A172 (cell line): ENCODE data around the gene SPC24. TPM values are rescaled to one million over a fixed set of nuclear protein-coding genes. Genes with fewer than 3 reads are reported as not detected.
"Not testable (repeated sequence)": the region's sequence is repeated elsewhere in the genome, so short reads cannot be mapped to it uniquely, and the experiment has no call there.

Experiments used
- DNase-seq: peaks from one replicate; pipeline ENCODE4 v3.0.0-alpha.2; 2015; ENCODE audit warnings: low spot score
- total RNA-seq: library from RNA; depleted of rRNA; stranded (reverse); fragments of >200 nt; shearing (Covaris generic); gene quantifications from 2 replicates; pipeline ENCODE4 v1.2.3, GENCODE V29; 2014

SPC24 gene
- total RNA-seq, 1 experiment from 2014 or later = 113 TPM

GRCh38 chr19:11191934-11192333, 36.4 kb upstream of the SPC24 start:
- DNase-seq = no peak

- DNase-seq = peak; percentile 97
Observed at GRCh38 chr19:11191273-11191755, 35.7 kb upstream of the SPC24 start.

DNA sequence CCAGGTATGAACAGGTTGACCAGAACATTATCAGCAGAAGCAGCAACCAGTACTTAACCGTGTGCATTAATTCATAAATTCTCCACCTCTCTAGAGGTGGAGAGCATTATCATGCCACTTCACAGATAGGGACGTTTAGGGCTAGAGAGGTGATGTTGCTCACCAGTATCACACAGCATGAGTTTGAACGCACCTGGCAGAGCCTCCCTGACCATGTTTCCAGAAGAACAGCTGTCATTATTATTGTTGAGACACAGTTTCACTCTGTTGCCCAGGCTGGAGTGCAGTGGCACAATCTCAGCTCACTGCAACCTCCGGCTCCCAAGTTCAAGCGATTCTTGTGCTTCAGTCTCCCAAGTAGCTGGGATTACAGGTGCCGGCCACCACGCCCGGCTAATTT, 34.9 kb upstream of the SPC24 start:
- DNase-seq = no peak

DNA sequence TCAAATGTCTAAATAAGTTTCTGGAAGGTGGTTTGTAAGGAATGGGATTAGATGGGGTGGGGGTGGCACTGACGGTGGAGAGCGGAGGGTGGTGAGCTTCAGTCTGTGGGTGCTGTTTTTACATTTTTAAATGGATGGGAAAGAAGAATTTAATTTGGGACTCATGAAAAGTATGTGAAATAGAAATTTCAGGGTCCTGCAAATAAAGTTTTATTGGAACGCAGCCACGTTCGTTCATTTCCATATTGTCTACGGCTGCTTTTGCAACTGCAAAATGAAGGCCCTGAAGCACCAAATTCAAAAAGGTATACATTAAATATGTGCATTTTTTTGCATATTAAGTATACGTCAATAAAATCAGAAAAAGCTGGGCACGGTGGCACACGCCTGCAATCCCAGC, 31.9 kb upstream of the SPC24 start:
- no peak for DNase-seq

DNA sequence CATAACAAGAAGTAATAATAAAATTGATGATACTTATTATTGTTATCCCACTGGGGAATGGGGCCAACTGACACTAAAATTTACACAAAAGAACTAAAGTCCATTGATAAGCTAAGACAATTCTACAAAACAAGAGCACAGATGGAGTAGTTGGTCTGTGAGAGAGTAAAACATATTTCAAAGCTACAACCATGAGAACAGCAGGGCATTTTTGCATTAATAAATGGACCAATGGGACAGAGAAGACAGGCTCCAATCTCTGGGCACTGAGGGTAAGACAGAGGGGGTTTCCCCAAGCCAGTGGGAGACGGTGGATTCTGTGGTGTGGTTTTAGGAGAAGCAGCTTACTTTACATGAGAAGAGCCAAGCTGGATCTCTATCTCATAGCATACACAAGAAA, 27.4 kb upstream of the SPC24 start:
- DNase-seq = no peak

DNA sequence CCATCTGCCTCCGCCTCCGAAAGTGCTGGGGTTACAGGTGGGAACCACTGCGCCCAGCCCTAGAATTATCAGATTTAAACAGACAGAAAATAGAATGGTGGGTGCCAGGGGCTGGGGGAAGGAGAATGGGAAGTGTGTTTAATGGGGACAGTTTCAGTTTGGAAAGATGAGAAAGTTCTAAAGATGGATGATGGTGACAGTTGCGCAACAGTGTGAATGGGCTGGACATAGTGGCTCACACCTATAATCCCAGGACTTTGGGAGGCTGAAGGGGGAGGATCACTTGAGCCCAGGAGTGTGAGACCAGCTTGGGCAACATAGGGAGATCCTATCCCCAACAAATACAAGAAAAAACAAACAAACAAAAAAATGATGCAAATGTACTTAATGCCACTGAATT, 25.9 kb upstream of the SPC24 start:
- no peak for DNase-seq

GRCh38 chr19:11180975-11181374, 25.4 kb upstream of the SPC24 start:
- not testable (repeated sequence) for DNase-seq

DNA sequence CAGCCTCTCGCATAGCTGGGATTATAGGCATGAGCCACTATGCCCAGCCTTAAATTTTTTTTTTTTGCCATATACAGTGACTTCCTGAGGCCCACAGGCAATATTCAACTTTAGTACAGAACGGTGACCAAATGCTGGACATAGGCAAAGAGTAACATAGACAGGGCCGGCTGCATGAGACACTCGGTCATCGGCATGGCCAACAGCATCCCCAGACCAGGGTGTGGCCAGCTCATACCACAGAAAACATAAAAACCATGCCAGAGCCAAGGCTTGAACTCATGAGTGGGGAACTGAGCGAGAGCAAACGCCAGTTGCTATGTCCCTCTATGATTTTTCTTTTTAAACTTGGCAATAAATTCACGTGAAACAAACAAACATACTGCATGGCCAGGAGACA, 24.8 kb upstream of the SPC24 start:
- peak; percentile 62 for DNase-seq

DNA sequence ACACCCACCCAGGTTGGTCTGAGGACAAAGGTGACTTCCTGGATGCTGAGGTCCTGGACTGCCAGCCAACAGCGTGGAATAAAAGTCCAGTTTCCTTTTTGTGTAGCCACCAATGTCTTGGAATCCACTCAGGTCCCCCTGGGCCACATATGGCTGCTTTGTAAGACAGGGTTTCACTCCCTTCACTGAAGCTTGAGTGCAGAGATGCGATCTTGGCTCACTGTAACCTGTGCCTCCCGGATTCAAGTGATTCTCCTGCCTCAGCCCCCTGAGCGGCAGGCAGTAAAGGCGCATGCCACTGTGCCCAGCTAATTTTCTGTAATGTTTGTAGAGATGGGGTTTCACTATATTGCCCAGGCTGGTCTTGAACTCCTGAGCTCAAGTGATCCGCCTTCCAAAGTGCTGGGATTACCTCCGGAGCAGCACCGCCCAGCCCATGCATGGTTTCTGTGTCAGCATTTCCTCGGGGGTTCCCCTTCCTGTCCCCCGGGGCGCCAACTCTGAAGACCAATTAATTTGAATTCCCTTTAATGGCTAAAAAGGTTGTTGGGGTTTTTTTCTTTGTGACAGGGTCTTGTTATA, 24.2 kb upstream of the SPC24 start:
- DNase-seq = peak; percentile 76

DNA sequence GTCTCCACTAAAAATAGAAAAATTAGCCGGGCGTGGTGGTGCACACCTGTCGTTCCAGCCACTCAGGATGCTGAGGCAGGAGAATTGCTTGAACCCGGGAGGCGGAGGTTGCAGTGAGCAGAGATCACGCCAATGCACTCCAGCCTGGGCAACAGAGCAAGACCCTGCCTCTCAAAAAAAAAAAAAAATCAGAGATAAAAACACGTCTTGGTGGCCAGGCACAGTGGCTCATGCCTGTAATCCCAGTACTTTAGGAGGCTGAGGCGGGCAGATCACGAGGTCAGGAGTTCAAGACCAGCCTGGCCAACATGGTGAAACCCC, 23.5 kb upstream of the SPC24 start:
- DNase-seq = not testable (repeated sequence)

GRCh38 chr19:11177592-11177991, 22.0 kb upstream of the SPC24 start:
- no peak for DNase-seq

- DNase-seq = no peak
Observed at GRCh38 chr19:11176466-11177193, 21.0 kb upstream of the SPC24 start.

GRCh38 chr19:11175920-11176319, 20.3 kb upstream of the SPC24 start:
- no peak for DNase-seq

DNA sequence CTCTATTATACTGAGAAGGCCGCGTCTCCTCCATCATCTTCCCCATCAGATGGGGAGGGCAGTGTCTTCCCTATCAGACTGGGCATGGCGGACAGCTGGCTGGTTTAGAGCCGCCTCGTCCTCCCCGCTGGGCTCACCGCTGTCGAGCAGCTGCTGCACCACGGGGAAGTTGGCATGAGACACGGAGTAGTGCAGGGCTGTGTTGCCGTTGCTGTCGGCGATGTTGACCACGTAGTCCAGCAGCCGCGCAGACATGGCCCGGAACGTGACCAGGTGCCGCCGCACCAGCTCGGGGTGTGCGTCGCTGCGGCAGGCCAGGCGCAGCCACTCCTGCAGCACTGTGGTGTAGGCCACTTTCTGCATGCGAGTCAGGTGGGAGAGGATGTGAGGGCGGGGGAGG, 18.8 kb upstream of the SPC24 start:
- DNase-seq = no peak

GRCh38 chr19:11173516-11174155, 18.1 kb upstream of the SPC24 start:
- no peak for DNase-seq

DNA sequence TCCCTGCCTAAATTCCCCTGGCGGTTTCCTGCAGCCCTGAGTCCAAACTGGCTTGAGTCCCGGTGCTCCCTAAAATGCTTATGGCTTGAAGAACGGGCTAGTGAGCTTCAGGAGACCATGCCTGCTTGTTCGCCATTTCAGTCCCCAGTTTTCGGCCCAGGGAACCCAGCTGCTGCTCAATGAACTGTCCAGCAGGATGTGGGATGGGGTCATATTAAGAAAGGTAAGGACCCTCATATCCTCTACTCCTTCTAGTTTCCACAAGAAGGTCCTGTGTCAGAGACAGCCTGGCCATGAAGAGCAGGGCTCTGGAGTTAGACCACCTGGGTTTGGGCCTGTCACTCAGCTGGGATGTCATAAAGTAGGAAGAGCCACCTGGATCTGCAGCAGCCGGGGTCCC, 17.0 kb upstream of the SPC24 start:
- no peak for DNase-seq

DNA sequence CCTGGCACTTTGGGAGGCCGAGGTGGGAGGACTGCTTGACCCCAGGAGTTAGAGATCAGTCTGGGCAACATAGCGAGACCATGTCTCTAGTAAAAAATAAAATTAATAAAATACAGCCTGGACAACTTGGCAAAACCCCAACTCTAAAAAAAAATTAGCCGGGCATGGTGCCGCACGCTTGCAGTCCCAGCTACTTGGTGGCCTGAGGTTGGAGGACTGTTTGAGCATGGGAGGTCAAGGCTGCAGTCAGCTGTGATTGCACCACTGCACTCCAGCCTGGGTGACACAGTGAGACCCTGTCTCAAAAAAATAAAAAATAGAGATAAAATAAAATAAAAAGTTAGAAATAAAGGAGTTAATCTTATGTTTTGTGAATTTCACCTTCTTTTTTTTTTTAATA, 15.6 kb upstream of the SPC24 start:
- no peak for DNase-seq

DNA sequence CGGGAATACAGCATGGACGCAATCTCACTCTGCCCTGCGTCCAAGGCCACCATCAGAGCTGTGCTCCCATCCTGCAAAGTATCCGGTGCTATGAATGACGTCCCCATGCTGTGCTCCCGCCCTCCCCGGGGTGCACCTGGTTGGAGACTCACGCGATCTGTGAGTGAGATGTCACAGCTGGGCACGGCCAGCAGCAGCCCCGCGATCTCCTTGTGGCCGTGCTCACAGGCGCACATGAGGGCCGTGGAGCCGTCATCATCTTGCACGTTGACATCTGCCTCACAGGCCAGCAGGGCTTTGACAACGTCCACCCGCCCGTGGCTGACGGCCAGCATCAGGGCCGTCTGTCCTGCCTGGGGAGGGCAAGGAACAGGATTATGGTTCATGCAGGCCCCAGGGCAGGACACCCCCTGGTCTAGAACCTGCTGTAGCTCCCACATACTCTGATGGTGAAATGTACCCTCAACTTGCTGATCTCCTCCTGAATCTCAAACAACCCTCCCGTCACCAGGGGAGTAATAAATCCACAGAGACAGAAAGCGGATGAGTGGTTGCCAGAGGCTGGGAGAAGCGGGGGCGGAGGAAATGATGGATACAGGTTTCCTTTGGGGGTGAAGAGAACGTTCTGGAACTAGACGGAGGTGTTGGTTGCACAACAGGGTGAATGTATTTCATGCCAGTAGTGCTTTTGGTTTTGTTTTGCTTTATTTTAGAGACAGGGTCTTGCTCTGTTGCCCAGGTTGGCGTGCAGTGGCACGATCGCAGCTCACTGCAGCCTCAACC, 14.5 kb upstream of the SPC24 start:
- no peak for DNase-seq

DNA sequence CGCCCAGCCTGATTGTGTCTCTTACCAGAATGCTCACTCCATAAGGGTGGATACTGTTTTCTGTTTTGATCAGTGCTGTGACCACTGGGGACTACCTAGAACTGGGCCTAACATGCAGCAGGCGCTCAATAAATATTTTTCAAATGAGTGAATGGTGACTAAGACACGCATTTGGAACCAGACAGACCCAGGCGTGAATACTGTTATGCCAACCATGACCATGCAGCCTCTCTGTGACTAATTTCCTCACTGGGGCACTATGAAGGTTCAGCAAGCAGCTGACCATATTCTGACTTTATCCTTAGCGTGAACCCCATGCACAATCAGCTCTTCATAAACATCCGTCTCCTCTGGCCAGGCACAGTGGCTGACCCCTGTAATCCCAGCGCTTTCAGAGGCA, 13.0 kb upstream of the SPC24 start:
- DNase-seq = peak; percentile 98

GRCh38 chr19:11166281-11167142, 10.9 kb upstream of the SPC24 start:
- no peak for DNase-seq

GRCh38 chr19:11165486-11166030, 10.0 kb upstream of the SPC24 start:
- no peak for DNase-seq
